ENCODE results near the gene RNF225.

RNF225 gene

GRCh38 chr19:58355215-58355796 is 40.1 kb upstream of the RNF225 start:
- TF ChIP-seq GATA1 (IDR thresholded peaks at IDR 0.05; ENCODE audit: low read depth, low read length) (no peak), POLR2A (IDR thresholded peaks at IDR 0.05; ENCODE audit: low read length) (no peak)

GRCh38 chr19:58355908-58356765 is 39.3 kb upstream of the RNF225 start:
- peak in 1 of 2 experiments; percentile 62 for DNase-seq
- TF ChIP-seq GATA1 (IDR thresholded peaks at IDR 0.05; ENCODE audit: low read depth, low read length) (no peak), POLR2A (IDR thresholded peaks at IDR 0.05; ENCODE audit: low read length) (no peak)

More at GRCh38 chr19:58355215-58355796, 40.1 kb upstream of the RNF225 start:
- no peak for DNase-seq

GRCh38 chr19:58356766-58357480 is 38.5 kb upstream of the RNF225 start:
- TF ChIP-seq GATA1 (IDR thresholded peaks at IDR 0.05; ENCODE audit: low read depth, low read length) (no peak), POLR2A (IDR thresholded peaks at IDR 0.05; ENCODE audit: low read length) (no peak)
- no peak for DNase-seq

- TF ChIP-seq GATA1 (IDR thresholded peaks at IDR 0.05; ENCODE audit: low read depth, low read length) = no peak
- TF ChIP-seq POLR2A (IDR thresholded peaks at IDR 0.05; ENCODE audit: low read length) = no peak
These were observed 37.8 kb upstream of the RNF225 start for GRCh38 chr19:58357481-58358145.

GRCh38 chr19:58361900-58362271 is 33.6 kb upstream of the RNF225 start:
- peak in 1 of 2 experiments; percentile 83 for DNase-seq
- TF ChIP-seq POLR2A (IDR thresholded peaks at IDR 0.05; ENCODE audit: low read length) (no peak), GATA1 (IDR thresholded peaks at IDR 0.05; ENCODE audit: low read depth, low read length) (no peak)

More at GRCh38 chr19:58357481-58358145, 37.8 kb upstream of the RNF225 start:
- DNase-seq = no peak

- no peak for TF ChIP-seq GATA1 (IDR thresholded peaks at IDR 0.05; ENCODE audit: low read depth, low read length)
- TF ChIP-seq POLR2A (IDR thresholded peaks at IDR 0.05; ENCODE audit: low read length) = peak; percentile 92
These were observed 33.0 kb upstream of the RNF225 start, which contains the start of gene ZNF497 for GRCh38 chr19:58362272-58362994. TSS of gene ZNF497 (minus strand) at chr19:58362751. CDS start at chr19:58357635, 5,116 bp downstream.

GRCh38 chr19:58364146-58364545 is 31.3 kb upstream of the RNF225 start:
- TF ChIP-seq GATA1 (IDR thresholded peaks at IDR 0.05; ENCODE audit: low read depth, low read length) = no peak
- TF ChIP-seq POLR2A (IDR thresholded peaks at IDR 0.05; ENCODE audit: low read length) = no peak
- no peak for DNase-seq

More at GRCh38 chr19:58362272-58362994, 33.0 kb upstream of the RNF225 start, which contains the start of gene ZNF497:
- peak; percentile 98 to 99 for DNase-seq

- DNase-seq = no peak
- TF ChIP-seq GATA1 (IDR thresholded peaks at IDR 0.05; ENCODE audit: low read depth, low read length) (no peak), POLR2A (IDR thresholded peaks at IDR 0.05; ENCODE audit: low read length) (no peak)
These were observed 28.6 kb upstream of the RNF225 start for GRCh38 chr19:58366585-58367430.

GRCh38 chr19:58367698-58368454 is 27.6 kb upstream of the RNF225 start:
- DNase-seq = no peak
- no peak for TF ChIP-seq GATA1 (IDR thresholded peaks at IDR 0.05; ENCODE audit: low read depth, low read length)
- no peak for TF ChIP-seq POLR2A (IDR thresholded peaks at IDR 0.05; ENCODE audit: low read length)

- DNase-seq = no peak
- TF ChIP-seq POLR2A (IDR thresholded peaks at IDR 0.05; ENCODE audit: low read length) = no peak
- no peak for TF ChIP-seq GATA1 (IDR thresholded peaks at IDR 0.05; ENCODE audit: low read depth, low read length)
These were observed 26.7 kb upstream of the RNF225 start for GRCh38 chr19:58368561-58369360.

All from erythroblast (primary cell).